ENCODE results near the gene ADAMTSL1.

GRCh38 chr9:18888290-18888689 lies 414.3 kb downstream of the ADAMTSL1 start:
- no peak for TF ChIP-seq CTBP1 (IDR thresholded peaks at IDR 0.05; ENCODE audit: borderline replicate concordance)
- TF ChIP-seq SUZ12 (IDR thresholded peaks at IDR 0.05): no peak
- TF ChIP-seq FOXM1 (IDR thresholded peaks at IDR 0.05; ENCODE audit: borderline replicate concordance): no peak
- TF ChIP-seq PKNOX1 (IDR thresholded peaks at IDR 0.05): no peak
- TF ChIP-seq SP1 (IDR thresholded peaks at IDR 0.05): no peak
- no peak for TF ChIP-seq FOXA1 (IDR thresholded peaks at IDR 0.05)

All from HEK293T (cell line).